ENCODE measurements around the gene PDE4B.

DNA sequence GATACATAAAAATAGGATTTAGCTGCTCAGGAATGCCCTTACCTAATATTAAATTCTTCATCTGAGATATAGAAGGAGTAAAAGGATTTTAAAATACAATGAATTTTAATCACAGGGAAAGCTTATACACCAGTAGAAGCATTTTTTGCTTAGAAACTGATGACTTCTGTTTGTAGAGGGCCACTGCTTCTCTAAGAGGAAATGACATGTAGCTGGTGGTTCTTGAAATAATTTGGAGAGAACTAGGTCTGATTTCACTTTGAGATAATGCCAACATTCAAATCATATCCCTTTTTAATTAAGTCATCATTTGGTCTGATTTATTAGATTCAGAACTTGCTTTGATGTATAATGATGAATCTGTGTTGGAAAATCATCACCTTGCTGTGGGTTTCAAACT lies 574.7 kb downstream of the PDE4B start:
- TF ChIP-seq, protein P1, sequence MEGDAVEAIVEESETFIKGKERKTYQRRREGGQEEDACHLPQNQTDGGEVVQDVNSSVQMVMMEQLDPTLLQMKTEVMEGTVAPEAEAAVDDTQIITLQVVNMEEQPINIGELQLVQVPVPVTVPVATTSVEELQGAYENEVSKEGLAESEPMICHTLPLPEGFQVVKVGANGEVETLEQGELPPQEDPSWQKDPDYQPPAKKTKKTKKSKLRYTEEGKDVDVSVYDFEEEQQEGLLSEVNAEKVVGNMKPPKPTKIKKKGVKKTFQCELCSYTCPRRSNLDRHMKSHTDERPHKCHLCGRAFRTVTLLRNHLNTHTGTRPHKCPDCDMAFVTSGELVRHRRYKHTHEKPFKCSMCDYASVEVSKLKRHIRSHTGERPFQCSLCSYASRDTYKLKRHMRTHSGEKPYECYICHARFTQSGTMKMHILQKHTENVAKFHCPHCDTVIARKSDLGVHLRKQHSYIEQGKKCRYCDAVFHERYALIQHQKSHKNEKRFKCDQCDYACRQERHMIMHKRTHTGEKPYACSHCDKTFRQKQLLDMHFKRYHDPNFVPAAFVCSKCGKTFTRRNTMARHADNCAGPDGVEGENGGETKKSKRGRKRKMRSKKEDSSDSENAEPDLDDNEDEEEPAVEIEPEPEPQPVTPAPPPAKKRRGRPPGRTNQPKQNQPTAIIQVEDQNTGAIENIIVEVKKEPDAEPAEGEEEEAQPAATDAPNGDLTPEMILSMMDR (IDR thresholded peaks at IDR 0.05): no peak
- TF ChIP-seq POLR2A (IDR thresholded peaks at IDR 0.05): no peak

Measured in lower leg skin (tissue), 3 donors.